ENCODE measurements around the gene TRIP13.
"Not testable (repeated sequence)": the region's sequence is repeated elsewhere in the genome, so short reads cannot be mapped to it uniquely, and the experiment has no call there.

Gene TRIP13

DNA sequence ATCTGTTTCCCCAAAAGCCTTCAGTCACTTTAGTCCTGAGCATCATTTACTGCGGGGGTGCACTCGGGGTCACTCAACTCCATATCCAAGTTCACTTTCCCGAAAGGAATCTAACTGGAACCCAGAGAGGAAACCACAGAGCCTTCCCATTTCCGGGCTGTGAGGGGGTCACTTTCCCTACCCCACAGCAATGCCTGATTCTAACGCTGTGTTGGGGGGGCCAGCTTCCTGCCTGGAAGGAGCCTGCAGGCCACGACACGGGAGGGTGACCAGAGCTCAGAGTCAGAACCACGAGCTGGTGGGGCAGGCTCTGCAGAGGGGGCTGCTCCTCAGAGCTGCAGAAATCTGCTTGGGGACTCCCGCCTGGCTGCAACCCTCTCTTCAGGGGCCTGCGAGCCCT lies 20.4 kb upstream of the TRIP13 start:
- DNase-seq (ENCODE audit: low read depth), result no peak

DNA sequence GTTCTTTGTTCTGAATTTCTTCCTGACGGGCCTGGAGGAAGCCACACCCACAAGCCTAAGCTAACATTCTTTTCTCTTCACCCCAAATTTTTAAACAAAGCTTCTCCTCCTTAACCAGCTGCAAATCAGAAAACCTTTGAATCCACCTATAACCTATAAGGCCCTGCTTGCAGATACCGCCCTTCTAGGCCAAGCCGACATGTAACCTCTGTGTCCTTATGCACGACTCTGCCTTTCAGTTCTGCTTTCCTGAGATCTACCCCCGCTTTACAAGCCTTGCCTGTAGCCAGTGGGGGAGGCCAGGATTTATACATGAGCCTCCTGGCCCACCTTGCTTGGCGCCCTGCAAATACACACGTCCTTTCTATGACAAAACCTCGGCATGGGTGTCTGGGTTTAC lies 19.4 kb upstream of the TRIP13 start:
- no peak for DNase-seq (ENCODE audit: low read depth)

DNA sequence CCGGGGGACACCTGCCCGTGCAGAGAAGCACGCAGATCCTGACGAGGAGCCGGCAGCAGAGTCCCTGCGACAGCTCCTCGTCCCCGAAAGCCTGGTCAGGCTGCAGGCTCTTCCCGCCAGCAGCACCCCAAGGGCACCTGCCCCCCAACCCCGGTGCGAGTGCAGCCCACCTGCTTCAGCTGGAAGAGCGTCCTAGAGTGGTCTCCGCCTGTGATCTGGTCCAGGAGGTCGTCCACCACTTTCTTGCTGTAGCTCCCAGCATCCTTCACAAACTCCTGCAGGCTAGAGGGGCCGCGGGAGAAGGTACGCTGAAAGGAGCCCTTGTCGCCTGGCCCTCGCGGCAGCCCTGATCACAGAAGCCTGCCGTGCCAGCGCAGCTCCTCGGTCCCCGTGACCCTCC lies 16.8 kb upstream of the TRIP13 start:
- DNase-seq (ENCODE audit: low read depth), result no peak

- no peak for DNase-seq (ENCODE audit: low read depth)
These were observed 16.0 kb upstream of the TRIP13 start for GRCh38 chr5:876398-877365.

DNA sequence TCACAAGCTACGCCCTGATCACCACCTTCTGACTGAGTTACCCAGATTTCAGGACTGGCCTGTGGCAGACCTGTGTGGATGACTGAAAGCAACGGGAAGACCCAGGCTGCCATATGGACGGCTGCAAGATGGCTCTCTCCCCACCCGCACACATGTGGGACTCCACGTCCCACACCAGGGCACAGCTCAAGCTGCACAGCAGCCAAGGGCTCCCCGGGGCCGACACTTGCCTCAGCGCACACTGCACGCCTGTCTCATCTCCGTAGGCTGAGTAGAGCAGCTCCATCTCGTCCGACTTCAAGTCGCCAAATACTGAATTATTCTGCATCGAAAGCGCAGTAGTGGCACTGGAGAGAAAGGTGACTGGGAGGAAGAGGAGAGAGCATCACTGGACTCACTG lies 14.6 kb upstream of the TRIP13 start:
- DNase-seq (ENCODE audit: low read depth), result no peak

GRCh38 chr5:878677-879076 lies 14.0 kb upstream of the TRIP13 start:
- not testable (repeated sequence) for DNase-seq (ENCODE audit: low read depth)

GRCh38 chr5:880816-881550 lies 11.7 kb upstream of the TRIP13 start:
- DNase-seq (ENCODE audit: low read depth), result no peak

DNA sequence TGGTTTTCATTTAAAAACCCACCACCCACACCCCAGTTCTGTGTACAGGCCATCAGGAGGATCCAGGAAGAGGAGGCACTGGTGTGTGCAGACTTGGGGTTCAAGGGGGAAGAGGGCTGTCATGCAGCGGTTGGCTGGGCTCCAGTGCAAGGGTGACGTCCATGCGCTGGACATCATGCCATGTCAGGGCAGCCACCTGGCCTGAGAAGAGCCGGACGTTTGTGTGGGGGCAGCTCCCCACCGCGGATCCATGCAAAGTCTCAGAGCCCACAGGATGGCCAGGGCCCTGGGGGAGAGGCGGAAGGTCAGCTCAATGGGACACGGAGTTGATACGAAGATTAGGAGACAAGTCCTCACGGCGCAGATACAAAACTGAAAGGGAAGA lies 11.1 kb upstream of the TRIP13 start:
- DNase-seq (ENCODE audit: low read depth), result no peak

- DNase-seq (ENCODE audit: low read depth), result no peak
These were observed 10.2 kb upstream of the TRIP13 start for GRCh38 chr5:882253-883183.

- no peak for DNase-seq (ENCODE audit: low read depth)
These were observed 9.1 kb upstream of the TRIP13 start for GRCh38 chr5:883475-884181.

DNA sequence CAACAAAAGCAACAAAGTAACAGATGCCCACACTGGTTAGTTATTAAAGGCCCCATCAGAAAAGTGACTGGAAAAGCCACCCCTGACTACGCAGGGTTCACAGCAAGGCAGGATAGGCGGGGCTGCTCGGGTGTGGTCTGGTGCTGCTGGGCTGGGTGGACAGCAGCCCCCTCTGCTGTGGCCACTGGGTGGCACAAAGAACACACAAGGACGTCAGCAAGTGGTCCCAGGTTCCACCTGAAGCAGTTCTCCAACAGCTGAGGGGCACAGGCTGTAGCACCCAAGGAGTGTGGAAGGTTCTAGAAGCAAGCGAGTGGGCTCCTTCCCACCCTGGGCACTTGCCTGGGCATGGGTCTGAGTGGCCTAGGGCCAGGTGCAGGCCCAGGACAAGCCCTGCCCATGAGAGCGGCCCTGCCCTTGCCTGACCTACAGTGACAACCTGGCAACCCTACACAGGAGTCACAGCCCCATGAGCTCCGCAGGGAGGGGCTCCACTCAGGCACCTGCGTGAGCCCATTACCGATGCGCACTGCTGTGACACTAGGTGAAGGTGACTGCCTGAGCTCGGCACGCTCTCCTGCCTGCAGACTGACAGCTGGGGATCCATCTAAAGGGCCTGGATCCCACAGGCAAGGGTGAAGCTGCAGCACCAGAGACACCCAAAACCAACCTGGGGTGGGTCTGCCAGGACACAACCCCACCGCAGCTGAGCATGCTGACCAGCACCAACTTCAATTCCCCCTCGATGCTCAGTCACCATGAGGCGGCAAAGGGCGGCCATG lies 8.1 kb upstream of the TRIP13 start:
- no peak for DNase-seq (ENCODE audit: low read depth)

GRCh38 chr5:885127-885442 lies 7.6 kb upstream of the TRIP13 start:
- no peak for DNase-seq (ENCODE audit: low read depth)

GRCh38 chr5:885529-885928 lies 7.2 kb upstream of the TRIP13 start:
- no peak for DNase-seq (ENCODE audit: low read depth)

DNA sequence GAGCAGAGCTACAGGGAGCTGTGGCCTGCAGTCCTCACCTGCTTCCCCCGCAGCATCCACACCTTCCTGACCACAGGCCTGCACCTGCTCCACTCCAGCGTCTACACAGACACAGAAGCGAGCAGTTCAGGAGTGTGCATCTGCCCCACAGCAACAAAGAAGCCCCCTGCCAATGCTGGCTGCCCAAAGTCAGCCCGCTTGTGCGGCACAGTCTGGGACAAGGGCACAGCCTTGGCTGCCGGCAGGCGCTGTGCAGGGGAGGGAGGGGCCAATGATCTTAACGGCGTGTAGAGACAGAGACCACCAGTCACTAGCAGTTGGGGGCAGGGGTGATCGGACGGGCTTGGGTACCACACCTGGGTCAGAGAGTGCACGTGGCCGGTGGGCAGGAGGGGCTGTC lies 6.6 kb upstream of the TRIP13 start:
- no peak for DNase-seq (ENCODE audit: low read depth)

- DNase-seq (ENCODE audit: low read depth), result no peak
These were observed 5.9 kb upstream of the TRIP13 start for GRCh38 chr5:886716-887325.

GRCh38 chr5:887947-888637 lies 4.6 kb upstream of the TRIP13 start:
- DNase-seq (ENCODE audit: low read depth), result no peak

DNA sequence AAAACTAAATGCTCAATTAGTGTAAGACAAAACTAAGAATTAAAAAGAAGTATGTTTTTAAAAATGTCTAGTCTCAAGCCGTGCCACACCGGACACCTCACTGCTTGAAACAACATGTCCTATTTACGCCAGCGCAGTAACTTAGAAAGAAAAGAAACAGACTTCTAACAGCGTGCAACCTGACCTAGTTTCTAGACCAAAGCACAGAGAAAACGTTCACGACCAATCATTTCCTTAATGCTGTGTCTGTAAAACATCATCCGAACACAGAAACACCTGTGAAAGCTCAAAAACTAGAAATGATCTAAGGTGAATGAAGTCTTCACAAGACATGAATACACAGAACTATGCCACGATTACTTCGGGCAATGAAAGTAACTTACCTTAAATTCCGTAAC lies 4.0 kb upstream of the TRIP13 start:
- no peak for DNase-seq (ENCODE audit: low read depth)

- no peak for DNase-seq (ENCODE audit: low read depth)
These were observed 3.5 kb upstream of the TRIP13 start for GRCh38 chr5:889075-889710.

- no peak for DNase-seq (ENCODE audit: low read depth)
These were observed 1.4 kb upstream of the TRIP13 start for GRCh38 chr5:891117-891836.

Data from HS-27A (cell line).